Lung (tissue), 12 donors: ENCODE data around the gene MT1F. TPM values are rescaled to one million over a fixed set of nuclear protein-coding genes. Genes with fewer than 3 reads are reported as not detected.

Experiments used
- ATAC-seq: fragments of 200-7000 bp; cut with Tn5 transposase; one replicate; pipeline ENCODE4 v1.9.1; 2020; ENCODE audit warnings: moderate number of reproducible peaks; ENCODE audit not compliant: insufficient read depth, low FRiP score
- DNase-seq, 3 donors: peaks; one replicate each; pipeline ENCODE4 v3.0.0-alpha.2; 2013 to 2017
- H3K27ac ChIP-seq, 2 donors: one replicate each; pipeline ENCODE4 v1.5.1; 2013; ENCODE audit warnings: mild to moderate bottlenecking in 2 of 2, moderate library complexity in 2 of 2, control low read depth in 1 of 2, inconsistent platforms in 1 of 2, low read depth in 1 of 2, low read length in 1 of 2
- H3K27me3 ChIP-seq, 3 donors: one replicate each; pipeline ENCODE4 v1.5.1; 2013; ENCODE audit warnings: low read length in 2 of 3; ENCODE audit not compliant: control insufficient read depth in 3 of 3, insufficient read depth in 3 of 3
- H3K36me3 ChIP-seq, 4 donors: one replicate each; pipeline ENCODE4 v1.5.1; 2013; ENCODE audit warnings: low read length in 4 of 4, mild to moderate bottlenecking in 1 of 4, moderate library complexity in 1 of 4; ENCODE audit not compliant: control insufficient read depth in 4 of 4, insufficient read depth in 4 of 4
- H3K4me1 ChIP-seq, 5 donors: one replicate each; pipeline ENCODE4 v1.5.1; 2013; ENCODE audit warnings: low read length in 5 of 5, mild to moderate bottlenecking in 2 of 5, moderate library complexity in 1 of 5; ENCODE audit not compliant: control insufficient read depth in 5 of 5, insufficient read depth in 5 of 5
- H3K4me3 ChIP-seq: one replicate; pipeline ENCODE4 v1.5.1; 2013; ENCODE audit warnings: mild to moderate bottlenecking, control low read depth, moderate library complexity
- H3K9ac ChIP-seq, 2 donors: one replicate each; pipeline ENCODE4 v1.5.1; 2013; ENCODE audit warnings: low read length in 2 of 2, control low read depth in 1 of 2; ENCODE audit not compliant: insufficient read depth in 1 of 2
- H3K9me3 ChIP-seq, 4 donors: one replicate each; pipeline ENCODE4 v1.5.1; 2013; ENCODE audit warnings: low read length in 3 of 4, mild to moderate bottlenecking in 1 of 4, moderate library complexity in 1 of 4; ENCODE audit not compliant: control insufficient read depth in 4 of 4, insufficient read depth in 3 of 4
- CTCF ChIP-seq: IDR thresholded peaks from 2 replicates; pipeline ENCODE4 v1.5.1; 2012; ENCODE audit warnings: mild to moderate bottlenecking; ENCODE audit errors: control extremely low read depth, extremely low read depth
- WGBS, 2 donors: extraction: QIAGEN DNeasy Blood & Tissue Kit; methylation state at CpG; one replicate each; pipeline ENCODE4 v1.1.7; 2013; 5-methylcytosine and 5-hydroxymethylcytosine counted together
- polyA plus RNA-seq, 2 donors: library from polyadenylated mRNA; stranded (reverse); fragments of 200-250 nt; gene quantifications; one replicate each; pipeline ENCODE4 v1.2.1, GENCODE V29; 2013
- total RNA-seq, 2 donors: library from RNA; depleted of rRNA in 1 of 2; stranded (reverse); fragments of >200 nt in 1 of 2; gene quantifications; one replicate each; pipeline ENCODE4 v1.2.1, GENCODE V29; 2014 to 2021
- donor health status: control.
- donor health status: control.
- donor health status: Bipolar disorder and iron deficiency.
- donor health status: healthy.
- donor health status: DM: yes; HTN: yes; CAD: no.

The MT1F gene
- total and polyA plus RNA-seq, 4 donors, result 3.6 to 42.0 (median 20.9) TPM

- ATAC-seq (peak; percentile 74), DNase-seq (peak; percentile 34 to 48 (median 39))
- WGBS, 2 donors, result 0 to 1% methylated on average over 59 to 61 of the region's 61 CpGs
- H3K9ac ChIP-seq, result peak within 1 kb of the TSS in 1 of 2 donors; percentile 28
- no peaks in the 10 kb centered on the region for H3K36me3 ChIP-seq
- H3K4me1 ChIP-seq, result peaks cover 0 to 12% (median 0%) of the 10 kb centered on the region in 5 donors
- TF ChIP-seq CTCF, result no peak
- H3K4me3 ChIP-seq, result peak within 1 kb of the TSS; percentile 37
- H3K27ac ChIP-seq, result peak within 1 kb of the TSS; percentile 17 to 87
- H3K9me3 ChIP-seq, result peaks cover 0 to 10% (median 0%) of the 10 kb centered on the region in 4 donors
- H3K27me3 ChIP-seq, result peaks cover 0 to 71% (median 59%) of the 10 kb centered on the region in 3 donors
Observed at GRCh38 chr16:56632156-56632847, 25.5 kb upstream of the MT1F start, which contains the start of gene MT1M. Gene MT1M (plus strand): TSS chr16:56632659. CDS start chr16:56632732, 73 bp downstream.

DNA sequence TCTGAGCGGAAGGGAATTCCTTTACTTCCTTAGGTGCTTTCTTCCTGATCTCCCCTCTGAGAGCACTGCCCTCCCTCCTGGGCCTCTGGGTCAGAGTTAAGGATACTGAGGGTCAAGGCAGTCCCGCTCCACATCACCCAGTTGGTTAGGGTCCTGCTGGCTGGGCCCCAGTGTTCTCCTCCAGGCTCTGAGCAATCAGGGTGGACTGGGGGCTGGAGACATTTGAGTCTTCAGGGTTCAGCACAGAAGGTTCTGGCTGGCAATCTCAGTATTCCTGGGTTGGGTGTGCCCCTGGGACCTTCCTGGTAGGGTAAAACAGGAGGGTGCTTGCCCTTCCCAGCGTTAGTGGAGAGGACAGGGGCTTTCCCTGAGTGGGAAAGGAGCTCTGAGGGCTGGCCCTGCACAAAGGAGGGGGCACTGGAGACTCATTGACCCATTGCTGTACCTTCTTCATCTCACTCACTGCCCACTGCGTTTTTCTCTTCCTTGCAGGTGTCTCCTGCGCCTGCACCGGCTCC, 24.9 kb upstream of the MT1F start:
- peaks cover 0 to 10% (median 0%) of the 10 kb centered on the region in 4 donors for H3K9me3 ChIP-seq
- H3K4me3 ChIP-seq, result peak overlapping the region; percentile 37
- no peak for TF ChIP-seq CTCF
- H3K4me1 ChIP-seq, result peaks cover 0 to 12% (median 0%) of the 10 kb centered on the region in 5 donors
- WGBS, 2 donors, result 15 to 32% methylated on average over 6 of the region's 6 CpGs
- H3K27ac ChIP-seq, result peak overlapping the region; percentile 17 to 87
- H3K9ac ChIP-seq, result no peak overlapping the region
- DNase-seq (no peak), ATAC-seq (peak; percentile 19)
- no peaks in the 10 kb centered on the region for H3K36me3 ChIP-seq
- H3K27me3 ChIP-seq, result peaks cover 0 to 77% (median 65%) of the 10 kb centered on the region in 3 donors

DNA sequence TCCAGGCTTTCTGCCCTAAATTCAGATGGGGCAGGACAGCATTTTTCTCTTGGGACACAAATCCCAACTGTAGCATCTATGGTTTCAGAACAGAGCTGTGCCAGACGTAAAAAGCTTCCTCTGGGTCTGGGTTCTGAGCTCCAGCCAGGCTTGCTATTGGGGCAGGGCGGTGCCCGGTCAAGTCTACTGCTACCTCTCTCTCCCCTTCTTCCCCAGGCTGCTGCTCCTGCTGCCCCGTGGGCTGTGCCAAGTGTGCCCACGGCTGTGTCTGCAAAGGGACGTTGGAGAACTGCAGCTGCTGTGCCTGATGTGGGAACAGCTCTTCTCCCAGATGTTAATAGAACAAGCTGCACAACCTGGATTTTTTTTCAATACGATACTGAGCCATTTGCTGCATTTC, 24.2 kb upstream of the MT1F start:
- DNase-seq, result no peak
- peaks cover 0 to 82% (median 70%) of the 10 kb centered on the region in 3 donors for H3K27me3 ChIP-seq
- H3K9ac ChIP-seq, result no peak overlapping the region
- H3K9me3 ChIP-seq, result peaks cover 0 to 10% (median 0%) of the 10 kb centered on the region in 4 donors
- ATAC-seq, result no peak
- no peaks in the 10 kb centered on the region for H3K36me3 ChIP-seq
- no peak overlapping the region for H3K4me3 ChIP-seq
- H3K27ac ChIP-seq, result no peak overlapping the region
- H3K4me1 ChIP-seq, result peaks cover 0 to 13% (median 0%) of the 10 kb centered on the region in 5 donors
- 31 to 68% methylated on average over 7 of the region's 7 CpGs for WGBS, 2 donors
- TF ChIP-seq CTCF, result no peak
